Measurements from ENCODE around the gene SENP2. TPM values are rescaled to one million over a fixed set of nuclear protein-coding genes. Genes with fewer than 3 reads are reported as not detected.
"Not testable (repeated sequence)": the region's sequence is repeated elsewhere in the genome, so short reads cannot be mapped to it uniquely, and the experiment has no call there.

Gene SENP2
- 10 to 100 TPM; 22.5 to 45.7 (median 29.8) TPM for total RNA-seq

DNA sequence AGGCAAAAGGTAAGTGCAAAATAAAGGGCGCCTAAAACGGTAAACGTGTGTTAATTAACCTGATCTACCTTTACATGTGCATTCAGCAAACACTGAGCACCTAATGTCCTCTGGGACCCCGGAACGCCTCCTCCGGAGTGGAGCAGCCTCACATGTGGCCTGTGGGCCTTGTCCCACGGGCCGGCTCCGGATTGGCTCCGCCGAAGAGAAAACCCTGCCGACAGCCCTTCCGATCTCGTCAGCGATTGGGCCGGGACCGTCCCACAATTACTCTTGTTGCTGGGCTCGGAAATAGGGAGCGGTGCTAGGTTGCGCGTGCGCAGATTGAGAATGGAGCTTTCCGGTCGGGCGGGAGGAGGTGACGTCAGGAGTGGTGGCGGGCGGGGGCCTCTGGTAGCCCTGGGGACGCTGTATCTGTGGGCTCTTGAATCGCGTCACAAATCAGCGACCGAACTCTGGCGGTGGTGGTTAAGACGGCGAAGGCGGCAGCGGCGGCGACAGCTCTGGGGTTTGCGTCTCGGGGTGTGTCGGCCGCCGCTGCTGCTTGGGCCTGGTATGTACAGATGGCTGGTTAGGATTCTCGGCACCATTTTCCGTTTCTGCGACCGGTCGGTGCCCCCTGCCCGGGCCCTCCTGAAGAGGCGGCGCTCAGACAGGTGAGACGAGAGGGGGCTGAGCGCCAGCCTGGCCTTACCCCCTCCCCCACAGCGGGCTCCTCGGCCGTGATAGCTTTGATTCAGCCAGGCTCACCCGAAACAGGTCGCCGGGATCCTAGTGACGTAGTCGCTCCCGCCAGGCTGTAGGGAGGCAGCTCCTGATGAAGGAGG, at the start of gene SENP2:
SENP2 (plus strand) TSS at position 437 of the 827 bp plus-strand sequence; CDS start at position 556, 119 bp downstream.
- Histone ChIP-seq H3K4me1 (replicated peaks in 1 of 2) (peaks cover 4 to 13% of the 10 kb centered on the region in 2 donors), H3K4me3 (peak within 1 kb of the TSS; percentile 63 to 91 (median 79)), H3K27ac (peak within 1 kb of the TSS; percentile 92 to 94)
- in situ Hi-C loops (cut with MboI; ENCODE audit: low pct_unique_long_range_greater_than_20kb in 2 of 9, low sequenced_read_pairs in 9 of 9, unreplicated experiment in 9 of 9): no loop called here
- peak; percentile 95 to 98 (median 96) for ATAC-seq (replicated peaks in 6 of 8)
- 0 to 1% (median 0%) methylated on average over 1 to 13 of the region's 64 CpGs; no CpG with 5 or more reads in 2 of the 10 experiments for WGBS, 10 experiments

DNA sequence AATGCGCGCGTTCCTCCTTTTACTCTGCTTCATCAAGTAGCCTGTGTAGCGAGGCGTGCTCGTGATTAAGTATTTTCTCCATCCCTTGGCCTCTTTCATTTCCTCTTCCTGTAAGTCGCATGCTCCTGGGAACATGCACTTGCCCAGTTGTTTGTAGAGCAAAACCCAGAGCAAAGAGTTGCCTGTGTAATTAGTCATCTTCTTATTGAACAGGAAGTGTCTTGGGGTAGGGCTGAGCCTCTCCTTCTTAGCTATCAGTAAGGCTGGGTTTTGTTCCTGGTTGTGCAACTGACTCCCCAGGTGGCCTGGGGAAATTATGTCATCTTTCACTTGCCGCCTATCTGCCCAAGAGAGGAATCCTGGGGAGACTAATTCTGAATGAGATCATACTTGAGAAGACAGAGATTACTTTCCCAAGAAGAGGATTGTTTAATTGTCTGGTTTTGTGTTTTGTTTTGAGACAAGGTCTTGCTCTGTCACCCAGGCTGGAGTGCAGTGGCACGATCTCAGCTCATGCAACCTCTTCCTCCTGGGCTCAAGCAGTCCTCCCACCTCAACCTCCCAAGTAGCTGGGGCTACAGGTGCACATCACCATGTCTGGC, 48.6 kb upstream of the SENP2 start:
- H3K4me1 ChIP-seq (replicated peaks in 1 of 2): no peaks in the 10 kb centered on the region
- H3K4me3 ChIP-seq: no peak overlapping the region
- peak in 6 of 8 experiments; percentile 20 to 98 (median 69) for ATAC-seq (replicated peaks in 6 of 8)
- in situ Hi-C loops (cut with MboI; ENCODE audit: low pct_unique_long_range_greater_than_20kb in 2 of 9, low sequenced_read_pairs in 9 of 9, unreplicated experiment in 9 of 9): no loop called here
- H3K27ac ChIP-seq: no peak overlapping the region
- WGBS, 10 experiments: 0 to 100% (median 78%) methylated on average over 1 to 8 of the region's 9 CpGs

DNA sequence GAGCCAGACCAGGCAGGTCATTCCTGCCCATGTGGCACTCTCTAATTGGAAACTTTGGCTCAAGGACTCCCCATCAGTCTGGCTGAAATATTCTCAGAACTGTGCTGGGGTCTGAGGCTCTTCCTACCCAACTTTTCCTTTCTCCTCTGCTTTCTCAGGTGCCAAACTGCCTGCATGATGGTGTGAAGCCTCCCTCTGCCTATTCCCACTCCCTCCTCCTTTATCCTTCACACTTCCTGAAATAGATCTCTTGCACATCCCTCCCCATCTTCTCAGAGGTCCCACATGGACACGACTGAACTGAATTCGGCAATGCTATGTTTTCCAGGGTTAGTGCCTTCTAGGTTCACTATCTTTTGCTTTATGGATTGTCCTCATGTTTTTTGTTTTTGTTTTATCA, 46.2 kb upstream of the SENP2 start:
- no peak overlapping the region for H3K27ac ChIP-seq
- H3K4me3 ChIP-seq: no peak overlapping the region
- WGBS, 10 experiments: 15 to 100% (median 71%) methylated on average over 1 to 2 of the region's 2 CpGs; no CpG with 5 or more reads in 4 of the 10 experiments
- no peak for ATAC-seq (replicated peaks in 6 of 8)
- no peaks in the 10 kb centered on the region for H3K4me1 ChIP-seq (replicated peaks in 1 of 2)
- in situ Hi-C loops (cut with MboI; ENCODE audit: low pct_unique_long_range_greater_than_20kb in 2 of 9, low sequenced_read_pairs in 9 of 9, unreplicated experiment in 9 of 9): no loop called here

DNA sequence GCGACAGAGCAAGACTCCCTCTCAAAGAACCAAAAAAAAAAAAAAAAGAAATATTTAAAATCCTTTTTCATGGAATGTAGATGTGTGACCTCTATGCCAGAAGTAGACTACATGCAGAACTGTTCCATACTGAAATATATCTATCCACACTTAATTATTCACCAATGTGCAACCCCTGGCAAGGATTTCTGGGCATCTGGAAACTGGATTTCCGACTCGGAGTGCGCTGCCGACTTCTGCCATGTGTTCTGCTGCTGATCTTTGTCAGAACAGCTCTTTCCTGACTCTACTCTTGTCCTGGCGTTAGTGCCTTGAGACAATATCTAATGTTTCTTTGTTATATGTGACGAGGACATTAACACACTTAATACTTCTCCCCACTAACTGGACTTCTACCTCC, 45.4 kb upstream of the SENP2 start:
- no peak for ATAC-seq (replicated peaks in 6 of 8)
- H3K4me1 ChIP-seq (replicated peaks in 1 of 2): no peaks in the 10 kb centered on the region
- 16 to 100% (median 90%) methylated on average over 1 to 7 of the region's 7 CpGs; no CpG with 5 or more reads in 1 of the 10 experiments for WGBS, 10 experiments
- in situ Hi-C loops (cut with MboI; ENCODE audit: low pct_unique_long_range_greater_than_20kb in 2 of 9, low sequenced_read_pairs in 9 of 9, unreplicated experiment in 9 of 9): no loop called here
- H3K27ac ChIP-seq: no peak overlapping the region
- H3K4me3 ChIP-seq: no peak overlapping the region

DNA sequence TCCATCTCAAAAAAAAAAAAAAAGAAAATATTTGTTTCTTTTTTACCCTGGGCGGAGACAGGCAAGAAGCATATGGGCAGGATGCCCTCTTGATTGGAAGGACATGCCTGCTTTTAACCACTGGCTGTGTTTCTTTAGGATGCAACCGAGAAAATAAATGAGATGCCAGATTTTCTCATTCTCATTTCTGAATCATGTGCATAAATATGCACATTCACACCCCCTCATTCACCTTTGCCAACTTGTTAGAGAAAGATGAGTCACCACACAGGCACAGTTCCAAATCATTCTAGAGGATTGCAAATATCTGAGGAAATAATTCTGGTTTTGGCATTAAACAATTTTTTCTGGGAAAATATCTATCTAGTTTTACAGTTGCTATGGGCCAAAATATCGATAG, 37.0 kb upstream of the SENP2 start:
- Histone ChIP-seq H3K4me3 (no peak overlapping the region), H3K27ac (no peak overlapping the region), H3K4me1 (replicated peaks in 1 of 2) (no peaks in the 10 kb centered on the region)
- in situ Hi-C loops (cut with MboI; ENCODE audit: low pct_unique_long_range_greater_than_20kb in 2 of 9, low sequenced_read_pairs in 9 of 9, unreplicated experiment in 9 of 9): no loop called here
- ATAC-seq (replicated peaks in 6 of 8): peak in 5 of 8 experiments; percentile 45 to 80 (median 73)
- WGBS, 10 experiments: 0 to 94% (median 75%) methylated on average over 1 to 3 of the region's 3 CpGs

DNA sequence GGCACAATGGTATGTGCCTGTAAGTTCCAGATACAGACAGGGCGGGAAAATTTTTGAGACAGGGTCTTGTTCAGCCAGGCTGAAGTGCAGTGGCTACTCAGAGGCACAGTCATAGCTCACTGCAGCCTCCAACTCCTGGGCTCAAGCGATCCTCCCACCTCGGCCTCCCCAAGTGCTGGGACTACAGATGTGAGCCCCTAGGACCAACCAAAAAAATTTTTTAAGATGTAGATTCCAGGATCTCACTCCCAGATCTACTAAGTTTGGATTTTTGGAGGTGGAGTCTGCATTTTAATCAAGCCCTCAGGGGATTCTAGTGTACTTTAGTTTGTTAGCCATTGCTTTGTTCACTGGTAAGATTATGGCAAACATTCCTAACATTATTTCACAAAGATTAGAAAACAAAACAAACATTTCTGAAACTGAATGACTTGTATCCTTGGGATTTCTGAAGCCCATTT, 36.4 kb upstream of the SENP2 start:
- WGBS, 10 experiments: 0 to 96% (median 63%) methylated on average over 1 to 3 of the region's 3 CpGs; no CpG with 5 or more reads in 3 of the 10 experiments
- no peak overlapping the region for H3K4me3 ChIP-seq
- H3K27ac ChIP-seq: no peak overlapping the region
- in situ Hi-C loops (cut with MboI; ENCODE audit: low pct_unique_long_range_greater_than_20kb in 2 of 9, low sequenced_read_pairs in 9 of 9, unreplicated experiment in 9 of 9): no loop called here
- ATAC-seq (replicated peaks in 6 of 8): peak in 3 of 8 experiments; percentile 14 to 43 (median 17)
- no peaks in the 10 kb centered on the region for H3K4me1 ChIP-seq (replicated peaks in 1 of 2)

DNA sequence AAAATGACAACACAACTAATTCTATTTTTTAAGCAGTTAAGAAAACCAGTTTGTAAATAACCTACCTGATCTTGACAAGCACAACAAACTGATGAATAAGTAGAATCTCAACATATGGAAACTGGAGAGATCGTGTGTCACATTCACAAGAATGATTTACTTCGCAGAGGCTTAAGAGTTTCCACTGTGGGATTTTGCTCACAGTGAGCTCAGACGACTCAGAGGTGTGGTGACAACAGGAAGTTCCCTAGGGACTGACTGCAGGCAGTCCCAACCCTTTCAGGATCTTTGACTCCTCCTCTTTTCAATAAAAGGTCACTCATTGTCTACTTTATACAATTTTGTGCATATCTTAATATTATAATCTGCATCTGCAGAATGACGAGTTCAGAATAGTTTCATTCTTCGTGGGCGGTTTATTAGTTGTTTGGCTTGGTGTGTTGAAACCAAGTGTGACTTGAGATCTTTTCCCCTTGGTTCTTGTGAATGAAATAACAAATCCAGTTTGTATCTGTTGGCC, 33.7 kb upstream of the SENP2 start, which contains the start of gene LIPH:
LIPH (minus strand) TSS at position 231 of the 520 bp plus-strand sequence; CDS start at position 114, 117 bp downstream.
- WGBS, 10 experiments: 2 to 77% (median 57%) methylated on average over 2 to 6 of the region's 6 CpGs; no CpG with 5 or more reads in 2 of the 10 experiments
- in situ Hi-C loops (cut with MboI; ENCODE audit: low pct_unique_long_range_greater_than_20kb in 2 of 9, low sequenced_read_pairs in 9 of 9, unreplicated experiment in 9 of 9): no loop called here
- Histone ChIP-seq H3K4me3 (no peak within 1 kb of the TSS), H3K27ac (no peak within 1 kb of the TSS), H3K4me1 (replicated peaks in 1 of 2) (no peaks in the 10 kb centered on the region)
- peak in 5 of 8 experiments; percentile 51 to 80 (median 75) for ATAC-seq (replicated peaks in 6 of 8)

DNA sequence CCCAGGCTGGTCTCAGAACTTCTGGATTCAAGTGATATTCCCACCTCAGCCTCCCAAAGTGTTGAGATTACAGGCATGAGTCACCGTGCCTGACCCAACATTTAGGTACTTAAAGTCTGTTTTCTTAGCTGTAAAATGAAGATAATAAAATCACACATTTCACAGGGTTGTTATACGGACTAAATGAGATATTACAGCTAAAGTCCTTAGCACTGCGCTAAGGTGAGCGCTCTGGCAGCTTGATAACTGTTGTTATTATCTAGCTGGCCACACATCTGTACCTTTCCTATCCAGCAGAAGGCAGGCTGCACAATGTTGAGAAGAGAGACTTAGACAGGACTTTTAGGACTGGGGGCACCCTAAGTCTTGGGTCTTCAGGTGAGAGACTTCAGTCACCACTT, 31.0 kb upstream of the SENP2 start:
- Histone ChIP-seq H3K27ac (no peak overlapping the region), H3K4me1 (replicated peaks in 1 of 2) (no peaks in the 10 kb centered on the region), H3K4me3 (no peak overlapping the region)
- in situ Hi-C loops (cut with MboI; ENCODE audit: low pct_unique_long_range_greater_than_20kb in 2 of 9, low sequenced_read_pairs in 9 of 9, unreplicated experiment in 9 of 9): no loop called here
- 40 to 100% (median 85%) methylated on average over 1 to 3 of the region's 4 CpGs for WGBS, 10 experiments
- no peak for ATAC-seq (replicated peaks in 6 of 8)

DNA sequence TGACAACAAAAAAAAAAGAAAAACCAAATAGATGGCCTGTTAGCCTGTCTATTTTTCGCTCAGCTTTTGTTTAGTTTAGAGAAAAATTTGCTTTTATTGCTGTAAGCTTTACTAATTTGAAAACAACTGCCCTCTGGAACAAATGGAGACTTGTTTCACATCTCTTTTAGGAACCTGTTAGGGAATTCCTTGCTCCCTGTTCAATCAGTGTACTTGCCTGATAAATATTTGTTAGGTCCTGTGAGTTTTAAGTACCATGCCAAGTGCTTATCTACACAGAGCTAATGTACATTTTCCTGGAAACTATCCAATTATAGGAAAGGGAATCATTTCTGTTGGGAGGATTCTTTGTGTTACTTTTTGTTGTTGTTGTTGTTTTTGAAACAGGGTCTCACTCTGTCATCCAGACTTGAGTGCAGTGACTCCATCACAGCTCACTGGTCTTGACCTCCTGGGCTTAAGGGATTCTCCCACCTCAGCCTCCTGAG, 30.2 kb upstream of the SENP2 start:
- 13 to 100% (median 78%) methylated on average over 1 of the region's 1 CpG; no CpG with 5 or more reads in 1 of the 10 experiments for WGBS, 10 experiments
- ATAC-seq (replicated peaks in 6 of 8): no peak
- in situ Hi-C loops (cut with MboI; ENCODE audit: low pct_unique_long_range_greater_than_20kb in 2 of 9, low sequenced_read_pairs in 9 of 9, unreplicated experiment in 9 of 9): no loop called here

DNA sequence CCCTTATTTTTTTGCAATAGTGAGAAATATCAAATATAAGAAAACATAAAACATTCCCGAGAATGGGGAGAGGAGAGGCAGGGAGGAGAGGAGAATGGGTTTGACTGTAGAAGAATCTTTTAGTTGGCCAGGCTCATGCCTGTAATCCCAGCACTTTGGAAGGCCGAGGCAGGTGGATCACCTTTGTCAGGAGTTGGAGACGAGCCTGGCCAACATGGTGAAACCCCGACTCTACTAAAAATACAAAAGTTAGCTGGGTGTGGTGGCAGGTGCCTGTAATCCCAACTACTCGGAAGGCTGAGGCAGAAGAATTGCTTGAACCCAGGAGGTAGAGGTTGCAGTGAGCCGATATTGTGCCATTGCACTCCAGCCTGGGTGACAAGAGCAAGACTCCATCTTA, 29.5 kb upstream of the SENP2 start:
- WGBS, 10 experiments: 42 to 94% (median 79%) methylated on average over 2 to 5 of the region's 6 CpGs
- H3K27ac ChIP-seq; in situ Hi-C loops (cut with MboI; ENCODE audit: low pct_unique_long_range_greater_than_20kb in 2 of 9, low sequenced_read_pairs in 9 of 9, unreplicated experiment in 9 of 9); H3K4me1 ChIP-seq (replicated peaks in 1 of 2); ATAC-seq (replicated peaks in 6 of 8); H3K4me3 ChIP-seq: not testable (repeated sequence)

More for the DNA sequence above, 30.2 kb upstream of the SENP2 start:
- no peak overlapping the region for H3K4me3 ChIP-seq
- no peak overlapping the region for H3K27ac ChIP-seq
- no peaks in the 10 kb centered on the region for H3K4me1 ChIP-seq (replicated peaks in 1 of 2)

DNA sequence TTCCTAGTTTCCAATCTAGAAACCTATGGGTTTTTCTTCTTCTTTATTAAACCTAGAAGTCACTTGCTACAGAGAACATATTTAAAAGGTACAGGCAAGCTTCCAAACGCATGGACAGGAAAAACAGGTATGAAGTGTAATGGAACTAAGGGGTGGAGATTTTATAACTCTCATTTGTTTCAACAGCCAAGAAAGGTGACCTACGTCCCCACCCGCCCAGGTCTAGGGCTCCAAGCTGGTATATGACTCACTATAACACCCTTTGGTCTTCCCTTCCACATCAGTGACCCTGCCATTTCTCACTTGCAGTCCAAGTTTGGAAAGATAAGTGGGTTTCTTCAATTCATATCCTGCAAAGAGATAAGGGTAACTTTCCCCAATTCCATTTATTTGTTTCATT, 27.7 kb upstream of the SENP2 start:
- WGBS, 10 experiments: 41 to 100% (median 86%) methylated on average over 1 to 3 of the region's 3 CpGs; no CpG with 5 or more reads in 1 of the 10 experiments
- no peak for ATAC-seq (replicated peaks in 6 of 8)
- Histone ChIP-seq H3K4me3 (no peak overlapping the region), H3K4me1 (replicated peaks in 1 of 2) (no peaks in the 10 kb centered on the region), H3K27ac (no peak overlapping the region)
- in situ Hi-C loops (cut with MboI; ENCODE audit: low pct_unique_long_range_greater_than_20kb in 2 of 9, low sequenced_read_pairs in 9 of 9, unreplicated experiment in 9 of 9): no loop called here

DNA sequence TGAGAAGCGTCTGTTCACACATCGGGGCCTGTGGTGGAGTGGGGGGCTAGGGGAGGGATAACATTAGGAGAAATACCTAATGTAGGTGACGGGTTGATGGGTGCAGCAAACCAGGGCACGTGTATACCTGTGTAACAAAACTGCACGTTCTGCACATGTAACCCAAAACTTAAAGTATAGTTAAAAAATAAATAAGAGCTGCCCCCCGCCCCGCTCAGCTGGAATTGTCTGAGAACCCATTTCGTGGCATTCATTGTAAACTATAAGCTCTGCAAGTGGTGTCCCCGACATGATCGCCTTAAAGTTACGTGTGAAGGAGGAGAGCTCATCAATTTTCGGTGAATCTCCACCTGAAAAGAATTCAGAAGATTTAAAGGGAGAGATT, 26.4 kb upstream of the SENP2 start:
- WGBS, 10 experiments: 40 to 100% (median 89%) methylated on average over 1 to 8 of the region's 12 CpGs; no CpG with 5 or more reads in 3 of the 10 experiments
- Histone ChIP-seq H3K27ac (no peak overlapping the region), H3K4me1 (replicated peaks in 1 of 2) (no peaks in the 10 kb centered on the region), H3K4me3 (no peak overlapping the region)
- in situ Hi-C loops (cut with MboI; ENCODE audit: low pct_unique_long_range_greater_than_20kb in 2 of 9, low sequenced_read_pairs in 9 of 9, unreplicated experiment in 9 of 9): no loop called here
- ATAC-seq (replicated peaks in 6 of 8): no peak

DNA sequence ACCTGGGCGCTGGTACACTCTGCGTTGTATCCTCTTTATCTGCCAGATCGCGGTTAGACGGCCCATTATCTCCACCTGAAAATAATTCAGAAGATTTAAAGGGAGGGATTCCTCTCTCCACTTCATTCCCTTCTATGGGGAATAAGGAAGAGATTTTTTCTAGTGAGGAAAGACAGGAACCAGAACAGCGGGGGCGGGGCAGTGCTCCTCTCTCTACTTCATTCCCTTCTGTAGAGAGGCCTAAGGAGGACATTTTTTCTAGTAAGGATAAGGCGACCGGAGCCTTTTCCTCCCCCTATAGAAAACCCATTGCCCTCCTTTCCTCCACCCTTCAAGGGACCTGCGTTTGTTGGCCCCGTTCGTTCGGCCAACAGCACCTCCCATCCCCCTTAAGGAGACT, 25.4 kb upstream of the SENP2 start:
- H3K4me1 ChIP-seq (replicated peaks in 1 of 2): no peaks in the 10 kb centered on the region
- in situ Hi-C loops (cut with MboI; ENCODE audit: low pct_unique_long_range_greater_than_20kb in 2 of 9, low sequenced_read_pairs in 9 of 9, unreplicated experiment in 9 of 9): no loop called here
- 0 to 99% (median 80%) methylated on average over 1 to 8 of the region's 13 CpGs; no CpG with 5 or more reads in 3 of the 10 experiments for WGBS, 10 experiments
- no peak overlapping the region for H3K4me3 ChIP-seq
- ATAC-seq (replicated peaks in 6 of 8): no peak
- H3K27ac ChIP-seq: no peak overlapping the region
